HG03460 (cell line): ENCODE measurements around the gene TEKT2.

Source experiments
- ATAC-seq: cut with Tn5 transposase; IDR thresholded peaks from one replicate; pipeline ENCODE4 v1.9.1; 2021; ENCODE audit not compliant: unreplicated experiment

The TEKT2 gene, protein sequence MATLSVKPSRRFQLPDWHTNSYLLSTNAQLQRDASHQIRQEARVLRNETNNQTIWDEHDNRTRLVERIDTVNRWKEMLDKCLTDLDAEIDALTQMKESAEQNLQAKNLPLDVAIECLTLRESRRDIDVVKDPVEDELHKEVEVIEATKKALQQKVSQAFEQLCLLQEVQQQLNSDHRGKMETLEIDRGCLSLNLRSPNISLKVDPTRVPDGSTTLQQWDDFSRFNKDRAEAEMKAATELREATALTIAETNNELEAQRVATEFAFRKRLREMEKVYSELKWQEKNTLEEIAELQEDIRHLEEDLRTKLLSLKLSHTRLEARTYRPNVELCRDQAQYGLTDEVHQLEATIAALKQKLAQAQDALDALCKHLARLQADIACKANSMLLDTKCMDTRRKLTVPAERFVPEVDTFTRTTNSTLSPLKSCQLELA

DNA sequence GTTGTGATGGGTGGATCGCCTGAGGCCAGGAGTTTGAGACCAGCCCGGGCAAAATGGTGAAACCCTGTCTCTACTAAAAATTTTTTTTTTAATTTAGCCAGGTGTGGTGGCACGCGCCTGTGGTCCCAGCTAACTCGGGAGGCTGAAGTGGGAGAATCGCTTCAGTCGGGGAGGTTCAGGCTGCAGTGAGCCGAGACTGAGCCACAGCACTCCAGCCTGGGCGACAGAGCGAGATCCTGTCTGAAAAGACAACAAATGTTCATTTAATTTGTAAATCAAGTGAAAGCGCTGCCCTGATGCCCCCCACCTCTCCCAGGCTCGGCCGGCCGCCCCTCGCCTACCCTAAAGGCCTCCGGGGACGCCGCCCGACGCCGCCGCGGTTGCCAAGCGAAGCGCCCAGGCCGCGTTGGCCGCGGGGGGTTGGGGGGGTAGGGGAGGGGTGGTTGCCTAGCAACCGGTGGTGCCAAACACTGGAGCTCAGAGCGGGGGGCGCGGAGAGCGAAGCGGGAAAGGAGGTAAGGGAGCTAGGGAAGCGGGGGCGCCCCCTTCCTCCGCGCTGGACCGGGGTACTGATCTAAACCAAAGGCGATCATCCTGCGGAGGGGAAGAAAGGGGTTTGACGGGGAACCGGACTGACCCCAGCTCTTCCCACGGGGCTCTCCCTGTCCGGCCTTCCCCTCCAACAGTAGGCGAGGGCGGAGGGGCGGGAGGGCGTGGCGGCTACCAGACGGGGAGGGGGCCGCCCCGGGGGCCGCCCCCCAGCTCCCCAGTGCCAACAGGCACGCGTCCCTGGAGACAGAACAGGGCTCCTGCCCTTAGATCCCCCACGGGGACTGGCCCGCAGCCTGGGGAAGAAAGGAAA is at the start of gene TEKT2:
Gene TEKT2, plus strand, starts transcription at position 460 of the 862 bp plus-strand sequence. CDS start 828 bp downstream, outside the sequence.
- no peak for ATAC-seq

DNA sequence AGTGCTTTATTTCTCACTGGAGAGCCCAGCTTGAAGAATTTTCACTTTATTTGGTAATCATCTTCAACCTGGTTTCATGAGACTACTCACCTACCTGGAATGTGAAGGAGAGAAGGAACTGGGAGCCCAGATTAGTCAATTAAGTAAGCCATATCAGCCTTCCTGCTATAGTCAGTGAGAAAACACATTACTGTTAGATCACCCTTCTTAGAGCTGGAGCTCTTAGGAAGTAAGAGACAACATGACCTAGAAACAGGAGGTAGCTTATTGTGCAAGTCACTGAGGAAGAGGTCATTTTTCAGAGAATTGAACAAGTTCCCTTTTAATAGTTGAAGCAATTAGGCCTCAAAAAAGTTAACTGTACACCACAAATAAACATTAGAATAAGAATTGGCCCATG is 49.2 kb upstream of the TEKT2 start:
- no peak for ATAC-seq

DNA sequence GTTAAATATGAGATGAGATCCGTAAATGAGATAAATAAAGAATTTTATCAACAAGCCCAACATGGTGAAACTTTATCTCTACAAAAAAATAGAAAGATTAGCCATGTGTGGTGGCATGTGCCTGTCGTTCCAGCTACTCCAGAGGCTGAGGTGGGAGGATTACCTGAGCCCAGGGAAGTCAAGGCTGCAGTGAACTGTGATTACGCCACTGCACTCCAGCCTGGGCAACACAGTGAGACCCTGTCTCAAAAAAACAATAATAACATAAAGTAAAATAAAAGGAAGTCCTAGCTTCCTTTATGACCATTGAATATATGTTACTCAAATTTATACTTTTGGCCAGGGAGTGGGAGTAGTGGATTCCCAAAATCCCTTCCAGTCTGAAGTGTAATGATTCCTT is 48.7 kb upstream of the TEKT2 start:
- no peak for ATAC-seq

DNA sequence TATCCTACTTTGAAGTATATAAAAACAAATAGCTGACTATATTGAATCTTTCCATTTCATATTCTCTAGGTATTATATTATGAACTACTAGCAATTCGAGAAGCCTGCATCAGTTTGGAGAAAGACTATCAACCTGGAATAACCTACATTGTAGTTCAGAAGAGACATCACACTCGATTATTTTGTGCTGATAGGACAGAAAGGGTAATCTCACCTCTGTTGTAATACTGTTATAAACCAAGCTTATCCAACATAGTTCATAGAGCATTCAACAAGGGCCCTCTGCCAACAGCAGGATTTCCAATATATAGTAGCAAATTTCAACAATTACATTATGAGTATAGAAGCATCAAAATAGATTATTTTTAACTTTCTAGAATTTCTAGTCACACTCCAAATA is 43.7 kb upstream of the TEKT2 start:
- no peak for ATAC-seq

DNA sequence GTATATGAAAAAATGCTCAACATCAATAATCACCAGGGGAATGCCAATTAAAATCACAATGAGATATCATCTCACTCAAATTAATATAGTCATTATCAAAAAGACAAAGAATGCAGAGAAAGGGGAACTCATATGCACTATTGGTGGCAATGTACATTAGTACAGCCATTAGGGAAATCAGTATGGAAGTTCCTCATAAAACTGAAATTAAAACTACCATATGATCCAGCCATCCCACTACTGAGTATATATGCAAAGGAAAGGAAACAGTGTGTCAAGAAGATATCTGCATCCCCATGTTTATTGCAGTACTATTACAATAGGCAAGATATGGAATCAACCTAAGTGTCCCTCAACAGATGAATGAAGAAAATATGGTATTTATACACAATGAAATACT is 32.1 kb upstream of the TEKT2 start:
- no peak for ATAC-seq

DNA sequence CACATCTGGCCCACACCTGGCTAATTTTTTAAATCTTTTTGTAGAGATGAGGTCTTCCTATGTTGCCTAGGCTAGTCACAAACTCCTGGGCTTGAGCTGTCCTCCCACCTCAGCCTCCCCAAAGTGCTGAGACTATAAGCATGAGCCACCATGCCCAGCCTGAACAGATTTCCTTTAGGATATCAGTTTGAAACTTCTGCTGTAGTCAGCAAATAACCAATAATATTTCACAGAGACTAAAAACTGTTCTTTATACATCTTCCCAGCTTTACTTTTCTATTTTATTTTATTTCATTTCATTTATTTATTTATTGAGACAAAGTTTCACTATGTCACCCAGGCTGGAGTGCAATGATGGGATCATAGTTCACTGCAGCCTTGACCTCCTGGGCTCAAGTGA is 29.9 kb upstream of the TEKT2 start:
- ATAC-seq, result no peak

DNA sequence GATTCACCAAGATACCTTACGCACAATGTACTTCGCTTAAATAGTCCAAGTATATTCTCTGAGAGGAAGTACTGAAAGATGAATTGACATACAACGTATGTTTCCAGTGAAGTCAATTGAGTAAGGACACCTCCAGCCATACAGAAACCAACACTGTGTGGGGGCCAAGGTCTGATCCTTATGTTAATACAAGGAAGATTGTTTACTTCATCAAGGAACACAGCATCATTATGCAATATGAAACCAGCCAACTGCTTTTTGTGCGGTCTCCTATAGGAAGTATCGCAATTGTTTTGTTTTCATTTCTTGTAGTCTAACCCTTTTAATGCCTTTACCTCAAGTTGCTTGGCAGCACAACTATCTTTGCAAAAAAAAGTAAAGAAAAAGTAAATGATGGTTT is 28.2 kb upstream of the TEKT2 start:
- ATAC-seq, result no peak

DNA sequence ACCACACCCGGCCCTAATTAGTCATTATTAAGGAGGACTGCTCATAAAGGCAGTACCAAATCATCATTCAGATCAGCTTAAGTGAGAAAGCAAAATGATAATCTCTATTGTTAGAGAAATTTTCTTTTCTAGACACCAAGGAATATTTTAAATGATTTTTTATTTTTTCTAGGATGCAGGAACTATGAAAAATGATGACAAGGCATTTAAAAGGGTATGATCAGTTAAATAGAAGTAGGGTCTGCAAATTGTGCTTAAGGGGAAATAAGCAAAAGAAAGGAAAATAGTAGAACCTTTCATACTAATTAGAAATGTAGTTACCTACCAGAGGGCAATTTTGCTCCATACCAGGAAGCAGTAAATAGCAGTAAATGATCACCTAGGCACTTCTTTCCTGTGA is 21.6 kb upstream of the TEKT2 start:
- no peak for ATAC-seq

DNA sequence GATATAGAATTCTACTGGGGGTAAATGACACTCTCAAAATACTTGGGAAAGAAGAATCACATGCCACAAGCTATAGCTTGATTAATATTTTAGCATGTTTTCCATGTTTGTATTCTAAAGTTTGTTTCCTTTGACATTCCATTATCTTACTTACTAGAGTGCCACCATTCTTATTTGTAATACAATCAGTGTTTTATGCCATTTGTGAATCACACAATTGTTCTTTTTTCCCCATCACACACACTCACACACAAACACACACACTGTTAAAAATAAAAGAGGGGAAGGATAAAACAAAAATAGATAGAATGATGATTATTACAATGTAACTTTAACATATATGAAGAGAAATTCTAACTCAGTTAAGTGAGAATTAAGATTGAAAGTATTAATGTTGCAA is 16.0 kb upstream of the TEKT2 start:
- ATAC-seq, result no peak

DNA sequence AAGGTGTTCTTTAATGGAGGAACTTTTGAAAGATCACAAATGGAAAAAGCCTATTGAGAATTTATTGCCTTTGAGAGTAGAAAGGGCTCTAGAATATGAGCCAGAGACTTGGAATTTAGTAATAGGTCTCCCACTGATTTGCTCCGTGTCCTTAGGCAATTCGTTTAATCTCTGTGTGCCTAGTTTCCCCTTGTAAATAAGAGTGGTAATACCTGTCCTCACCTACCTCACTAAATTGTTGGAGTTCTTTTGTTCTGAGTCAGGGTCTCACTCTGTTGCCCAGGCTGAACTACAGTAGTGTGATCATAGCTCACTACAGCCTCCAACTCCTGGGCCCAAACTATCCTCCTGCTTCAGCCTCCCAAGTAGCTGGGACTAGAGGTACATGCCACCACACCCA is 15.0 kb upstream of the TEKT2 start:
- no peak for ATAC-seq

DNA sequence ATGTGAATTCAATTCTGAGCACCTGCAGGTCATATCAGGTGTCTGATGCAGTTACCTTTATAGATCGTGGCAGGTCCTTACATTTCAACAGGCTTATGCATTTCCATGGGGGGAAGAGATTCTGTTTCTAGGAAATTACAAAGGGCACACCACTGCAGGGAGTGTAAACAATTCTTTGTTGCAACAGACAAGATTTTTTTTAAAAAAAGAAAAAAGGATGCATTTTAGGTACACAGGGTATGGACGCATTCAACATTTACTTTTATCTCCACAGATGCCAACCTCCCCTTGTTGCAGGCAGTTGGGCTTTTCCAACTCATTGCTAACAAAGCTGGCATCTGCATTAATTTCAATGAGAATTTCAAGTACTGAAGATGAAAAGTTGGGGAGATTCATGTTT is 13.5 kb upstream of the TEKT2 start:
- ATAC-seq, result no peak

DNA sequence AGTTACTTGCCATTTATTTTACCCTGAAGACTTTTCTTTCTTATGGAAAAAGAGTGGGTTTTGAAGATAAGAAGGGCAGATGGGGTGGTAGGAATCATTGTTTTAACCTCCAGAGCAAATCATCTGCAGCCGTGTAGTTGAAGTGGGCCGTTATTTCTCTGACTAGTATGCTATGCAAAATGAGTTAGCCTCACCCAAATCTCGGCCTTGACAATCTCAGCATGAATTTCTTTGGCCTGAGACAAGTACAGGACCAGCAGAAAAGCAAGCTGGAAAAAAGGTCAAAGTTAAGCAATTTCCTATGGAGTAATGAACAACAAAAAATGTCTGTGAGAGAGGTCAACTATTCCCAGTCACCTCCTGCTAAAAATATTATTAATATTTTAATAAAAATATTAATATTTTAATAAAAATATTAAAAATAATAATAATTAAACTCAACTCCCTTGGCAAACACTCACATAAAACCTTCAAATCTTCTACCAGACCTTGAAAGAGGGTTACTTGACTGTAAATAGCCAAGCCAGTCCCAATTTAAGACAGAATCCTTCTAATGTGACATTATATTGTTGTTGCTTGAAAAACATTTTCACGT is 6.8 kb upstream of the TEKT2 start:
- ATAC-seq, result no peak

DNA sequence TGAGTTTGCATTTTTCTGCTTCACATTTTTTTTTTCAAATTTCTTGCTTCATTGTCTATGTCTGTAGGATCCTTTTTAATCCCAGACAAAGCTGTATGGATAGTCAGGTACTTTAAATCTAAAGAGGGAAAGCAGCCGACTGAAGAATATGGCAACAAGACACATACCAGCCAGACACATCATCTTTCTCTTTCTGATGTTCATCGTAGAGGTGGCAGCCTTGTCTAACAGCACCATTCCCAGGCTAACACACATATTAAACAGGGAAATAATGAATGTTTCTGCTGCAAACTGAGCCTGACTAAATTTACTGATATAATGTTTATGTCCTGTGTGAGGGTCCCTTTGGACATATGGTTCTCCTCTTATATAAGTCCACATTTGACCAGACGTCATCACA is 3.7 kb upstream of the TEKT2 start:
- ATAC-seq, result no peak

DNA sequence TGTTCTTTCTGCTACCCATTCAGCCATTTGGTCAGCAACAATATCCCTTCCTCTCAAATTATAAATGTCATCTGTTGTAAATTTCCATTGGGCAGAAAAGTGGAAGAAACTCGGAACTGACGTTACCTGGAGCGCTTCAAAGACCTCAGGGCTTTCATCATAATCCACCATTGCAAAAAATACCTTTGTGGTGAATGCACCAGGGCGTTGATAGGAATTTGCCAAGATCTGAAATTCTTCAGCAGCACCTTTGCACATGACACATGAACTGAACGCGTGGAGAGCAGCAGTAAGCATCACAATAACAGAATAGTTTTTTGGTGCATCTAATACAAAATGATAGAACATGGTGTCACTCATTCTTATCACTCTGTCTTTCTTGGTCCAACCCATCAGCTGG is 3.1 kb upstream of the TEKT2 start:
- no peak for ATAC-seq

DNA sequence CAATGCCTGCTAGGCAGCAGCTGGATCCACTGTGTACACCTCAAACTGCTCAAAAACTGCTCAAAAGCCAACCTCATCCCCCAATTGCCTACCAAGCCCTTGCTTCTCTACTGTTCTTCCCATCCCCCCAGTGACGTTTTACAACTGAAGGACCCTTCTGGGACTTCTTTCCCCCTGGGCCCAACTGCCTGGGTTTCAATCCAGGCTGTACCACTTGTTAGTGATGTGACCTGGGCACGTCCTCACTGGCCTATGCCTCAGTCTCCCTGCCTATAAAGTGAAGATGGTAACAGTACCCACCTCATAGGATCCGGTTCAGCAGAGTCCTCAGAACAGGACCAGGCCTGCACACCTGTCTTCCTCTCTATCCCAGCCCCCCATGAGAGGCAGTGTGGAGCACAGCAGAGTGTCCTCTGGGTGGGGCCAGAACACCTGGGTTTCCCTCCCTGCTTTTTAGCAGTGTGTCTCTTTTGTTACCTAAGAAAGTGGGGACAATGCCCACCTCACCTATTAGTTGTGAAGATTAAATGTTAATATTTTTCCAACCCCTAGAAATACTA is 1.9 kb upstream of the TEKT2 start:
- no peak for ATAC-seq

DNA sequence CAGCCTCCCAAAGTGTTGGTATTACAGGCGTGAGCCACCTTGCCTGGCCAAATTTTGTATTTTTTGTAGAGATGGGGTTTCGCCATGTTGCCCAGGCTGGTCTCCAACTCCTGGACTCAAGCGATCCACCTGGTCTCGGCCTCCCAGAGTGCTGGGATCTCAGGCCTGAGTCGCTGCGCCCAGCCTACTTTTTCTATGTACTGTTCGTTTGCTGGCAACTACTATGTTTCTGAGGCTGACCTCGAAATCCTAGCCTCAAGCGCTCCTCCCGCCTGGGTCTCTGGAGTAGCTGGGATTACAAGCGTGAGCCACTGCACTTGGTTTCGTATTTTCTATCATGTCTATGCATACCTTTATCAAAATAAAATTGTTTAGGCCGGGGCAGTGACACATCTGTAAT is 675 bp upstream of the TEKT2 start:
- no peak for ATAC-seq

DNA sequence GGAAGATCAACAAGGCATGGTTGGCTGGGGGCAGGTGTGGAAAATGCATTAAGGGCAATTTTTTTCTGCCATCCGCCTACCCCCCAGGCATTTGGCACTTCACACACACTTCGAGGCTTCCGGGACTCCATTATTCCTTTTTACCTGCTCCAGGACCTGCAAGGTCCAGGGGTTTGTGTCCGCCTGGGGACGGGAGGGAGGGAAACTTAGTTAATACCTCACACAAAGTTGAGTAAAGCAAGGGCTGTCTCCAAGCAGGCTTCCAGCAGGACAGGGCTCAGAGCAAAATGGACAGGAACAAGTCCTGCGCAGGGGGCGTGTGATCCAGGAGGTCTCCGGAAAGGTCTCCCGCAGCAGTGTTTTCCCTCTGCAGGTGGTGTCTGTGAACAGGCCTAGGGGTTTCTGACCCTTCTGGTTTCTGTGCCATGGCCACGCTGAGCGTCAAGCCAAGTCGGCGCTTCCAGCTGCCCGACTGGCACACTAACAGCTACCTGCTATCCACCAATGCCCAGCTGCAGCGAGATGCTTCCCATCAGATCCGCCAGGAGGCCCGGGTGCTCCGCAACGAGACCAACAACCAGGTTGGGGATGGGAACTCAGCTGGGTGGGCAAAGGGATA is 712 bp downstream of the TEKT2 start:
- ATAC-seq, result no peak

DNA sequence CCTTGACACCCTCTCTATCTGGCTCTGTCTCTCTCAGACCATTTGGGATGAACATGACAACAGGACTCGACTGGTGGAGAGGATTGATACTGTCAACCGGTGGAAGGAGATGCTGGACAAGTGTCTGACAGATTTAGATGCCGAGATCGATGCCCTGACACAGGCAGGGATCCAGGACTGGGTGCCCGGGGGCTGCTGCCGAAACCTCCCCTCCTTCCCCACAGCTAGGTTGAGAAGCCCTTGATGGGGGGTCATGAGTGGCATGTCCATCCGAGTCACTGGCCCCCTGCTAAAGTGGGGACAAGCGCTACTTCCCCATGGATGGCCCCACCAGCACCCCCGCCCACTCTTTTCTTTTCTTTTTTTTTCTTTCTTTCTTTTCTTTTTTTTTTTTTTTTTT is 1.2 kb downstream of the TEKT2 start:
- ATAC-seq, result no peak

DNA sequence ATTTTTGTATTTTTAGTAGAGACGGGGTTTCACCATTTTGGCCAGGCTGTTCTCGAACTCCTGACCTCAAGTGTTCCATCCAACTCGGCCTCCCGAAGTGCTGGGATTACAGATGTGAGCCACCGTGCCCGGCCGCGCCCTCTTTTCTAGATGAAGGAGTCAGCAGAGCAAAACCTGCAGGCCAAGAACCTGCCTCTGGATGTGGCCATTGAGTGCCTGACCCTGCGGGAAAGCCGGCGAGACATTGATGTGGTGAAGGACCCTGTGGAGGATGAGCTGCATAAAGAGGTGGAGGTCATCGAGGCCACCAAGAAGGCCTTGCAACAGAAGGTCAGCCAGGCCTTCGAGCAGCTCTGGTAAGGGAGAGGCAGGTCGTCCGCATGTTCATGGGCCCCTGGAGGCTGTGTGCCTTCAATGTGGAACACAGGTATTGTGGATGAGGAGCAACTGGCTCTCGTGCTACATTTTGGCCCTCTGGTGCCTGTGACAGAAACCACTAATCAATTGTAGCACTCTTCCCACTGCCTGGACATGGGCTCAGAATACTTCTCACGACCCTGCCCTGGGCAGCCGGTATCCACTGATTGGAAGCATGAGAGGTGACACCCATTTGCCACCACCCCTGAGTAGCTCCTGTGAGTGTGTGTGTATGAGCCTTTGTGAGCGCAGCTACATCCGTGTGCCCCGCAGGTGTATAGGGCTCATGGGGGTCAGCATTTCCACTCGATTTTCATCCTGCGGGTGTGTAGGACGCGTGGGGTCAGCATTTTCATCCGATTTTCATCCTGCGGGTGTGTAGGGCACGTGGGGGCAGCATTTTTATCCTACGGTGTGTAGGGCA is 2.0 kb downstream of the TEKT2 start:
- no peak for ATAC-seq

DNA sequence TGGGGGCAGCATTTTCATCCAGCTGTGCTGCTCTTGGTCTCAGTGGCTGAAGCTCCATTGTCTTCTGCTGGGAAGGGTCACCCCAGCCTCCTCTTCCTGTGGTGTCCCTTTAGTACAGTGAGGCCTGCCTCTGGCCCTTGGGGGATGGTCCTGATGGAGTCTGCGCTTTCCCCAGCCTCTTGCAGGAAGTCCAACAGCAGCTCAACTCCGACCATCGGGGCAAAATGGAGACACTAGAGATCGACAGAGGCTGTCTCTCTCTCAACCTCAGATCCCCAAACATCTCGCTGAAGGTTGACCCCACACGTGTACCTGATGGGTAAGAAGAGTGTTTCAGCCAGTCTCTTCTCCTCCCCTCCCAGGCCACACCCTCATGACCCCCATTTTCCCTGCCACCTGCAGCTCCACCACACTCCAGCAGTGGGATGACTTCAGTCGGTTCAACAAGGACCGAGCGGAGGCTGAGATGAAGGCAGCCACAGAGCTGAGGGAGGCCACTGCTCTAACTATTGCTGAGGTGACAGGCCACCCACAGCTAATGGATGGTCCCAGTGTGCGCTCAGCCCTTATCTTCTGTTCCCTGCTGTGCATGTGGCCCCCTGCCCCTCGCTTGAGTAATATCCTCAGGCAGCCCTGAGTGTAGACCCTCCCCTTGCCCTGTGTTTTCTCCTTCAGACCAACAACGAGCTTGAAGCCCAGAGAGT is 2.8 kb downstream of the TEKT2 start:
- ATAC-seq, result no peak
